Peyer's patch (tissue), 4 donors: ENCODE results near the gene KLF11. TPM values are rescaled to one million over a fixed set of nuclear protein-coding genes. Genes with fewer than 3 reads are reported as not detected.

Source experiments
- DNase-seq, 3 donors: peaks; one replicate each; pipeline ENCODE4 v3.0.0-alpha.2; 2017 to 2019
- H3K27ac ChIP-seq, 4 donors: fragments of 200-600 bp; sonication (generic); one replicate each; pipeline ENCODE4 v1.5.1; 2016 to 2019
- H3K27me3 ChIP-seq, 2 donors: fragments of 200-600 bp; sonication (generic); one replicate each; pipeline ENCODE4 v1.5.1; 2019
- H3K36me3 ChIP-seq, 3 donors: fragments of 200-600 bp; sonication (generic); one replicate each; pipeline ENCODE4 v1.5.1; 2016 to 2019
- H3K4me1 ChIP-seq, 4 donors: fragments of 200-600 bp; sonication (generic); one replicate each; pipeline ENCODE4 v1.5.1; 2016 to 2019
- H3K4me3 ChIP-seq, 4 donors: fragments of 200-600 bp; sonication (generic); 1 replicate in 3 of 4; 2 replicates in 1 of 4; pipeline ENCODE4 v1.5.1; 2016 to 2019; ENCODE audit warnings: mild to moderate bottlenecking in 1 of 4
- H3K9me3 ChIP-seq, 4 donors: fragments of 200-600 bp; sonication (generic); one replicate each; pipeline ENCODE4 v1.5.1; 2016 to 2019; ENCODE audit warnings: mild to moderate bottlenecking in 1 of 4
- CTCF ChIP-seq, 6 experiments: fragments of 450-650 bp in 4 of 6; fragments of 200-600 bp in 2 of 6; sonication (generic) in 1 of 6; IDR thresholded peaks; one replicate each; pipeline ENCODE4 v1.5.1; 2017 to 2019; ENCODE audit warnings: antibody characterized with exemption in 6 of 6, mild to moderate bottlenecking in 3 of 6, moderate library complexity in 1 of 6
- POLR2A ChIP-seq, 2 donors: fragments of 450-650 bp; IDR thresholded peaks; one replicate each; pipeline ENCODE4 v1.5.1; 2017; ENCODE audit warnings: antibody characterized with exemption in 2 of 2, mild to moderate bottlenecking in 2 of 2, moderate library complexity in 2 of 2
- total RNA-seq, 4 donors: library from RNA; depleted of rRNA; stranded (reverse); fragments of >200 nt; gene quantifications; one replicate each; pipeline ENCODE4 v1.1.0, GENCODE V29; 2016

Gene KLF11
- total RNA-seq, 4 donors from 2014 or later, result 4.0 to 17.3 (median 11.5) TPM

- Histone ChIP-seq H3K4me3 (no peak overlapping the region), H3K4me1 (peaks cover 0 to 32% (median 2%) of the 10 kb centered on the region in 4 donors), H3K27me3 (no peaks in the 10 kb centered on the region), H3K36me3 (peaks cover 0 to 11% (median 0%) of the 10 kb centered on the region in 3 donors), H3K27ac (peak overlapping the region in 1 of 4 donors; percentile 98), H3K9me3 (no peaks in the 10 kb centered on the region)
- no peak for TF ChIP-seq CTCF (IDR thresholded peaks at IDR 0.05)
- no peak for TF ChIP-seq POLR2A (IDR thresholded peaks at IDR 0.05)
- no peak for DNase-seq
These were observed 2.4 kb downstream of the KLF11 start for GRCh38 chr2:10045561-10046355.

DNA sequence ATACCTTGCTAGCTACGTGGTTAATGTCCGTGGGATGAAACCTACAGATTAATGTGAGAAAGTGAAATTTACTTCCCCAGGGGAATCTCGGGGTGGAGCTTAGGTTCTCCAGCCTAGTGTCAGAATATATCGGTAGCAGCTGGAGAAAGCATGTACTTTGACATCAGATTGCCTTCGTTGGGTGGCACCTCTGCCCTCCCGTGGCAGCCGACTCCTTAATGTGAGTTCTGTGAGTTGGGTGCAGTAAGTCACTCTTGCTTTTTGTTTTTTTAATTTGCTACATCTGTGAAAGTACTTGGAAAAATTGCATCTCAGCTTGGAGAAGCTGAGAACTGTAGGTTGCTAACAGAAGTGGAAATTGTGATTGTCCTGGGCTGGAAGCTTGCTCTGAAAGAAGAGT is 3.6 kb downstream of the KLF11 start:
- TF ChIP-seq POLR2A (IDR thresholded peaks at IDR 0.05) (no peak), CTCF (IDR thresholded peaks at IDR 0.05) (peak in 3 of 6 experiments; percentile 11 to 33 (median 12))
- Histone ChIP-seq H3K4me3 (no peak overlapping the region), H3K36me3 (peaks cover 0 to 17% (median 0%) of the 10 kb centered on the region in 3 donors), H3K9me3 (no peaks in the 10 kb centered on the region), H3K27me3 (no peaks in the 10 kb centered on the region), H3K27ac (no peak overlapping the region), H3K4me1 (peaks cover 0 to 29% (median 2%) of the 10 kb centered on the region in 4 donors)
- no peak for DNase-seq

GRCh38 chr2:10047616-10048500 is 4.5 kb downstream of the KLF11 start:
- peaks cover 0 to 29% (median 2%) of the 10 kb centered on the region in 4 donors for H3K4me1 ChIP-seq

GRCh38 chr2:10048501-10049171 is 5.3 kb downstream of the KLF11 start:
- DNase-seq, result no peak
- Histone ChIP-seq H3K27me3 (no peaks in the 10 kb centered on the region), H3K4me1 (peaks cover 0 to 29% (median 2%) of the 10 kb centered on the region in 4 donors), H3K27ac (no peak overlapping the region), H3K4me3 (no peak overlapping the region), H3K9me3 (no peaks in the 10 kb centered on the region), H3K36me3 (peaks cover 0 to 34% (median 0%) of the 10 kb centered on the region in 3 donors)
- TF ChIP-seq POLR2A (IDR thresholded peaks at IDR 0.05) (no peak), CTCF (IDR thresholded peaks at IDR 0.05) (peak; percentile 13 to 66 (median 56))

More at GRCh38 chr2:10047616-10048500, 4.5 kb downstream of the KLF11 start:
- H3K27me3 ChIP-seq, result no peaks in the 10 kb centered on the region
- no peaks in the 10 kb centered on the region for H3K9me3 ChIP-seq
- peaks cover 0 to 26% (median 0%) of the 10 kb centered on the region in 3 donors for H3K36me3 ChIP-seq
- DNase-seq, result no peak
- TF ChIP-seq POLR2A (IDR thresholded peaks at IDR 0.05) (no peak), CTCF (IDR thresholded peaks at IDR 0.05) (no peak)
- no peak overlapping the region for H3K4me3 ChIP-seq
- no peak overlapping the region for H3K27ac ChIP-seq

DNA sequence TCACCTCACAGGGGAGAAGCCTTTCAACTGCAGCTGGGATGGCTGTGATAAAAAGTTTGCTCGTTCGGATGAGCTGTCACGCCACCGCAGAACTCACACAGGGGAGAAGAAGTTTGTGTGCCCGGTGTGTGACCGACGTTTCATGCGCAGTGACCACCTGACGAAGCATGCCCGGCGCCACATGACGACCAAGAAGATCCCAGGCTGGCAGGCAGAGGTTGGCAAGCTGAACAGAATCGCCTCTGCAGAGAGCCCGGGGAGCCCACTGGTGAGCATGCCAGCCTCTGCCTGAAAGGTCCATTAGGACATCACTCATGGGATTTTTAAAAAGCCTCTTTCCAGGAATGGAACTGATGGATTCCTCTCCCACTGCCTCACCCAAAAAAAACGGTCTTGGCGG is 8.9 kb downstream of the KLF11 start:
- peaks cover 0 to 25% (median 3%) of the 10 kb centered on the region in 4 donors for H3K4me1 ChIP-seq

More for the DNA sequence above, 8.9 kb downstream of the KLF11 start:
- peaks cover 0 to 42% (median 0%) of the 10 kb centered on the region in 3 donors for H3K36me3 ChIP-seq
- H3K9me3 ChIP-seq, result no peaks in the 10 kb centered on the region
- no peaks in the 10 kb centered on the region for H3K27me3 ChIP-seq
- no peak overlapping the region for H3K4me3 ChIP-seq
- no peak overlapping the region for H3K27ac ChIP-seq
- DNase-seq, result no peak
- TF ChIP-seq CTCF (IDR thresholded peaks at IDR 0.05) (no peak), POLR2A (IDR thresholded peaks at IDR 0.05) (no peak)
